DMS153 treated with DMSO at 0.1 percent for 48 hours (cell line): ENCODE results near the gene UGDH.
"Not testable (repeated sequence)": the region's sequence is repeated elsewhere in the genome, so short reads cannot be mapped to it uniquely, and the experiment has no call there.

ENCODE experiments used
- DNase-seq: peaks from one replicate; lab custom pipeline; 2025; ENCODE audit not compliant: unreplicated experiment; lab: John Stamatoyannopoulos, UW

Gene UGDH

DNA sequence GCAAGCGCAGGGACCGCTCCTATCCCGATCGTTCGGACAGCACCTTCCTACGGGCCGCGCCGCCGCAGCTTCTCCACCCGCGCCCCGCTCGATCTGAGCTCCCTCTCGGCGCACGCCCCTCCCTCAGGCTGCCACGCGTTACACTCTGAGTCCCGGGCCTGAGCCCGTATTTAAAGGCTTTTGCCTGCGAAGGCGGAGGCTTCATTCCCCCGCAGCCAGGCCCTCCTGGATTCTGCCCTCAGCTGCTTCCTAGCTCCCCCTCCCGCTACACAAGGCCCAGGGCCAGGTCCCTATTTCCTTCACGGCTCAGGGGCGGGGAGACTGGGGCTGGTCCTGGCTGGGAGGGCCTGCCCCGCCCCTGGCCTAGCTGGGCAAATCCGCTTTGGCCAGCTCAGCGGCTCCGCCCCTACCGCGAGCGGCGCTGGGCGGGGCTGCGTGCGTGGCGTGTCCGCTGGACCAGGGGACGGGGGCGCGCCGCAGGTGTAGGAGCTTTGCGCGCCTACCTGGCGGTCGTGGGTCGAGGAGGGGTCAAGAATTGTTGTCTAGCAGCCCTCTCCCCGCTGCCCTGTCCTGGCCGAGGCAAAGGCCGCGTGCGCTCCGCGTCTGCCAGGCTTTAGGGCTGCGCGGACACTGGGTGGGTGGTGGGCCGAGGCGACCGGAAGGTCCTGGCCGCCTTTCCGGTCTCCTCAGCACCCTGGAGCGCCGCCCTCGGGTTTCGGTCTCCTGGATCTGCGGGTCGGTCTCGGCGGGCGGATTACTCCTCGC, at the start of gene UGDH:
Gene UGDH (minus strand): TSS at position 144 of the 765 bp plus-strand sequence. CDS start 5,927 bp downstream, outside the sequence.
- peak; percentile 65 for DNase-seq

- no peak for DNase-seq
These were observed 47.7 kb upstream of the UGDH start for GRCh38 chr4:39574946-39575345.

DNA sequence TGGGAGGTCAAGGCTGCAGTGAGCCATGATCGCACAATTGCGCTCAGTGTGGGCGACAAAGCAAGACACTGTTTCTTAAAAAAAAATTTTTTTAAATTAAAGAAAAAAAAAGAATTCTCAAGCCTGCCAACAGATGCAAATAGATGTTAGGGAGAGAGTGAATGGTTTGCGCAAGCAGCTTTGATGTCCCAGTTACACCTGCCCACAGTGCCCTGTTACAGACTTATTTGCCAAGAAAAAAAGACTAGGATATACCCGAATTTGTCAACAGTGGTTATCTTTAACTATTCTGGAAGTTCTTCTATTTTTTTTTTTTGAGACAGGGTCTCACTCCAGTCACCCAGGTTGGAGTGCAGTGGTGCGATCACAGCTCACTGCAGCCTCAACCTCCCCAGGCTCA, 44.3 kb upstream of the UGDH start:
- DNase-seq, result no peak

DNA sequence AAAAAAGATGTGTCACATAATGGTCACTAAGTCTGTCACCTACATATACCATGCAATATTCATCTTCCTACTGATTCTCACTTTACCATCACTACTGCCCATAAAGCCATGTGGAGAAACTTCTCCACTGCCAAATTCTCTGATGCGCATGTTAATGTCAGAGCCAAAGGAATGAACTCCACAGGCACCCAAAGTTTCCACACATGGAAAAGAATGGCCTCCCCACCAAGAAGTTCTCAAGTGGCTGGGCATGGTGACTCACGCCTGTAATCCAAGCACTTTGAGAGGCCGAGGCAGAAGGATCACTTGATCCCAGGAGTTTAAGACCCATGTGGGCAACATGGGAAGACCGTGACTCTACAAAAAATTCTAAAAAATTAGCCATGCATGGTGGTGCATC, 43.8 kb upstream of the UGDH start:
- no peak for DNase-seq

DNA sequence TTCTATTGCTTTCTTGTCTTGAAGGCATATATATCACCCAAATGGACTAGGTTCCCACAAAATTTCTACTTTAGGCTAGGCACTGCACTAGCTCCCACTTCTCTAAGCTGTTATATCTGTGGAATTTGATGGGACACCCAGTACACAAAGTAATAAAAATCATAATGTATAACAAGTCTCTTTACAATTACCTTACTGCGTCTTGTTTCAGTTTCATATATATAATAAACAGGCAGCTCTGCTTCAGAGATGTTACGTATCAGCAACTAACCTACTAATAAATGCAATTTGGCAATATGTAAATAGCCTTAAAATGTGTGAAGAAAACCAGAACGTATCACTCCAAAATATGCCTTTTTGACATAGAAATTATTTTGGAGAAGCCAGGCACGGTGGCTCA, 42.0 kb upstream of the UGDH start:
- no peak for DNase-seq

GRCh38 chr4:39568805-39569204, 41.6 kb upstream of the UGDH start:
- DNase-seq, result no peak

DNA sequence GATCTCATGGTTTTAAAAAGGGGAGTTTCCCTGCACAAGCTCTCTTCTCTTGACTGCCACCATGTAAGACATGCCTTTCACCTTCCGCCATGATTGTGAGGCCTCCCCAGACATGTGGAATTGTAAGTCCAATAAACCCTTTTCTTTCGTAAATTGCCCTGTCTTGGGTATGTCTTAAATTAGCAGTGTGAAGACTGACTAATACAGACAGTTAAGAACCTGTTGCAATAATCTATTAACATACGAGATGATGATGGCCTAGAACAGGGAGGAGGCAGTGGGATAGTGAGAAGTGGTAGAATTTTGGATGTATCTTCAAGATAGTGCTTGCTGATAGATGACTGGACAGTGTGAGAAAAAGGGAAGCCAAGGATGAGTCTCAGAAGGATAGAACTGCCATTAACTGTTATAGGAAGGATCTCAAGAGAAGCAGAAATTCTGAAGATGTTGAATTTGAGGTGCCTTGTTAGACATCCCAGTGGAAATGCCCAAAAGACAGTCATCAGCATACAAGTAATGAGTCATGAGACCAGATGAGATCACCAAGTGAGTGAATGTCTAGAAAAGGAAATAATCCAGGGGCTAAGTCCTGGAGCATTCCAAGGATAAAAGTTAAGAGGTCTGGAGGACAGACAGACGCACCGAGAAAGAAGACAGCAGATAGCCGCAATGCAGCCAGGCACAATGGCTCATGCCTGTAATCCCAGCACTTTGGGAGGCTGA, 38.8 kb upstream of the UGDH start:
- no peak for DNase-seq

- no peak for DNase-seq
These were observed 36.2 kb upstream of the UGDH start for GRCh38 chr4:39563346-39563847.

DNA sequence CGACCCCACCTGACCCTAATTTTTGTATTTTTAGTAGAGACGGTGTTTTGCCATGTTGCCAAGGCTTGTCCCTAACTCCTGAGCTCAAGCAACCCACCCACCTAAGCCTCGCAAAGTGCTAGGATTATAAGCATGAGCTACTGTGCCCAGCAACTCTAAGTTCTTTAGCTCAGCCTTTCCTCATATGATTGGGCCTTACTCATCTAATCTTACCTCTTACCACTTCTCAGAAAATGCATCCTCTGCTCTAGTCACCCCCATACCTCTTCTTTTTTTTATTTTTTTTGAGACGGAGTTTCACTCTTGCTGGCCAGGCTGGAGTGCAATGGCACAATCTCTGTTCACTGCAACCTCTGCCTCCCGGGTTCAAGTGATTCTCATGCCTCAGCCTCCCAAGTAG, 35.6 kb upstream of the UGDH start:
- no peak for DNase-seq

GRCh38 chr4:39559626-39560025, 32.4 kb upstream of the UGDH start:
- DNase-seq, result no peak

DNA sequence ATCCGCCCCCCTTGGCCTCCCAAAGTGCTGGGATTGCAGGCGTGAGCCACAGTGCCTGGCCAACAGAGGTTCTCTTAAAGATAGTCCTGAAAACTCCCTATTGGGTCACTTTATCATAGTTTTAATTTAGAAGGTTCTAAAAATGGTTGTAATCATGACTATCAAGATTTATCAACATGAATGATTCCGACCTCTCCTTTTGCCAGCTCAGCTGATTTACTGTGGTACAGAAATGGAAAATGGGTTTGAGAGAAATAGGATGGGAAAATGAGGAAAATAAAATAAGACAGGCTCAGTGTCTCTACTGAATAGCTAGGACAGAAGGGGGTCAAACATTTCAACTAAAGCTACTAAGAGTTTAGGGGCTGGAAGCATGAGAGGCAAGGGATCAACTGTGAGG, 28.2 kb upstream of the UGDH start:
- no peak for DNase-seq

- DNase-seq, result no peak
These were observed 21.3 kb upstream of the UGDH start for GRCh38 chr4:39548425-39549067.

- DNase-seq, result peak; percentile 5
These were observed 17.5 kb upstream of the UGDH start for GRCh38 chr4:39544580-39545315.

GRCh38 chr4:39544080-39544479, 16.8 kb upstream of the UGDH start:
- not testable (repeated sequence) for DNase-seq

- DNase-seq, result no peak
These were observed 15.8 kb upstream of the UGDH start for GRCh38 chr4:39543034-39543433.

GRCh38 chr4:39542611-39543012, 15.4 kb upstream of the UGDH start:
- DNase-seq, result no peak

DNA sequence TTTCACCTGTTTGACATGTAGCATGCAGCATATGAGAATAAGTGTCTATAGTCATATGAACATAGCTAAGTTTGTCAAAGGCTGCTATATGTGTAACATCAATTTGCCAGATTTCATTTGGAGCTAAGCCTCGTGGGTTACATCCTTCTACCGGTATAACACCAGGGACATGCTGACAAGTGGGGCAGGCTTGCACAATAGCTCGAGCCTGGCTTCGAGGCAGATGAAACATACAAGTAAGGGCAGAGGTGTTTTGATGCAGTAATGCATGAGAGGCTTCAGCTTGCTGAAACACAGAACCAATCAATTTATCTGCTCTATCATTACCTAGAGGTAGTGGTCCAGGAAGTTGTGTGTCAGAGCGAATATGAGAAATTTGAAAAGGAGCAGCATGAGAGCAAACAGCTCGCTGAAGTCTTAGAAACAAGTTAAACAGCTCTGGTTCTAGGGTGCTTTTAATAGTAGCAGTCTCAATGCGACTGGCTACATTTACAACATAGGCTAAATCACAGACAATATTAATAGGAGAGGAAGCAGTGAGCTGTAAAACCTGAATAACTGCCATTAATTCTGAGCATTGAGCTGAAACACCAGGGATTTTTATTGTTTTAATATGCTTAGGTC, 14.9 kb upstream of the UGDH start:
- no peak for DNase-seq

DNA sequence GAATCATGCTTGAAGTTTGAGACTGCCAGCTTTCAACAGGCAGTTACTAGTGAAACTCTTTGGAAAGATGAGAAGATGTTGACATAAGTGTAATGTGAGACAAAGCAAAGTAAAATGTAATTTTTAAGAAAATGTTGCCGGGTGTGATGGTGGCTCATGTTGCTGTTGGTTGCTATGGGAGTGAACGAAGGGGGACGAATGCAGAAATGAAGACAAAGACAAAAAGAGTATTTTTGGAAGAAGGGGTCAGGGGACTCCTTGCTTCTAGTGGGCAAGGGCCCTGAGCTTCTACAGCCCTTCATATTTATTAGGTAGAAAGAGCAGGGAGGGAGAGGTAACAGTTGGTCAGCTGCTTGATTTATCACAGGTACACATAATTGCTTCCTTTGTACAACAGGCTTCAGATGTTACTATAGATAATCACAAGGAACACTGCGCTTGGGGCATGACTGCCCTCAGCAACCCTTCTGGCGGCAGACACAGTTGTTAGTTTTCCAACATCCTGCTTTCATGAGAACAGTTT, 11.9 kb upstream of the UGDH start:
- no peak for DNase-seq

DNA sequence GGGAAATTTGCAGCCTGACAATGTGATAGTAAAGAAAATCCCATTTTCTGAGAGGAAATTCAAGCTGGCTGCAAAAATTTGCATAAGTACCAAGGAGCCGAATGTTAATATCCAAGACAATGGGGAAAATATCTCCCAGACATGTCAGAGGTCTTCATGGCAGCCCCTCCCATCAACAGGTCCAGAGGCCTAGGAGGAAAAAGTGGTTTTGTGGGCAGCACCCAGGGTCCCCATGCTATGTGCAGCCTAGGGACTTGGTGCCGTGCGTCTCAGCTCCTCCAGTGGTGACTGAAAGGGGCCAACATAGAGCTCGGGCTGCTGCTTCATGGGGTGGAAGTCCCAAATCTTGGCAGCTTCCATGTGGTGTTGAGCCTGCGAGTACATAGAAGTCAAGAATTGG, 6.3 kb upstream of the UGDH start:
- DNase-seq, result no peak

DNA sequence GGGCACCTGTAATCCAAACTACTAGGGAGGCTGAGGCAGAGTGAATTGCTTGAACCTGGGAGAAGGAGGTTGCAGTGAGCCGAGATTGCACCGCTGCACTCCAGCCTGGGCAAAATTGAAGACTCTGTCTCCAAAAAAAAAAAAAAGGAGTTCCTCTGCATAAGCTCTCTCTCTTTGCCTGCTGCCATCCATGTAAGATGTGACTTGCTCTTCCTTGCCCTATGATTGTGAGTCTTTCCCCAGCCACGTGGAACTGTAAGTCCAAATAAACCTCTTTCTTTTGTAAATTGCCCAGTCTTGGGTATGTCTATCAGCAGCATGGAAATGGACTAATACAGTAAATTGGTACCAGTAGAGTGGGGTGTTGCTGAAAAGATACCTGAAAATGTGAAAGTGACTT, 5.0 kb upstream of the UGDH start:
- not testable (repeated sequence) for DNase-seq
